Osteocyte (in vitro differentiated cells): ENCODE data around the gene MPZL3. TPM values are rescaled to one million over a fixed set of nuclear protein-coding genes. Genes with fewer than 3 reads are reported as not detected.

Experiments used
- DNase-seq: peaks from one replicate; pipeline ENCODE4 v3.0.0; 2021; ENCODE audit warnings: mixed read lengths; ENCODE audit not compliant: unreplicated experiment; ENCODE audit errors: extremely low spot score
- H3K27ac Mint-ChIP-seq: one replicate; pipeline ENCODE4 v1.8.0; 2021; ENCODE audit warnings: mild to moderate bottlenecking, mixed read lengths; ENCODE audit not compliant: unreplicated experiment
- H3K27me3 Mint-ChIP-seq: one replicate; pipeline ENCODE4 v1.8.0; 2021; ENCODE audit warnings: mixed read lengths; ENCODE audit not compliant: unreplicated experiment
- H3K36me3 Mint-ChIP-seq: one replicate; pipeline ENCODE4 v1.8.0; 2021; ENCODE audit warnings: mixed read lengths; ENCODE audit not compliant: unreplicated experiment
- H3K4me1 Mint-ChIP-seq: one replicate; pipeline ENCODE4 v1.8.0; 2021; ENCODE audit warnings: mixed read lengths; ENCODE audit not compliant: unreplicated experiment
- H3K4me3 Mint-ChIP-seq: one replicate; pipeline ENCODE4 v1.8.0; 2021; ENCODE audit warnings: mild to moderate bottlenecking, moderate library complexity, mixed read lengths; ENCODE audit not compliant: unreplicated experiment
- H3K9me3 Mint-ChIP-seq: one replicate; pipeline ENCODE4 v1.8.0; 2021; ENCODE audit warnings: mixed read lengths; ENCODE audit not compliant: unreplicated experiment
- total RNA-seq: library from RNA; stranded (reverse); gene quantifications from 2 replicates; pipeline ENCODE4 v1.2.1, GENCODE V29; 2021
- TF ChIP-seq, protein P1 (sequence below): fragments of 200-600 bp; sonication (generic); IDR thresholded peaks from 2 replicates; pipeline ENCODE4 v1.5.0; 2021; ENCODE audit warnings: antibody characterized with exemption, mild to moderate bottlenecking, moderate library complexity

Gene MPZL3
- total RNA-seq, 1 donor from 2014 or later, result 0.40 TPM

- Mint-ChIP-seq H3K36me3 (no peaks in the 10 kb centered on the region), H3K27me3 (peaks cover 16% of the 10 kb centered on the region), H3K9me3 (no peaks in the 10 kb centered on the region), H3K27ac (no peak overlapping the region), H3K4me3 (no peak overlapping the region), H3K4me1 (no peaks in the 10 kb centered on the region)
- DNase-seq, result no peak
- TF ChIP-seq, protein P1, sequence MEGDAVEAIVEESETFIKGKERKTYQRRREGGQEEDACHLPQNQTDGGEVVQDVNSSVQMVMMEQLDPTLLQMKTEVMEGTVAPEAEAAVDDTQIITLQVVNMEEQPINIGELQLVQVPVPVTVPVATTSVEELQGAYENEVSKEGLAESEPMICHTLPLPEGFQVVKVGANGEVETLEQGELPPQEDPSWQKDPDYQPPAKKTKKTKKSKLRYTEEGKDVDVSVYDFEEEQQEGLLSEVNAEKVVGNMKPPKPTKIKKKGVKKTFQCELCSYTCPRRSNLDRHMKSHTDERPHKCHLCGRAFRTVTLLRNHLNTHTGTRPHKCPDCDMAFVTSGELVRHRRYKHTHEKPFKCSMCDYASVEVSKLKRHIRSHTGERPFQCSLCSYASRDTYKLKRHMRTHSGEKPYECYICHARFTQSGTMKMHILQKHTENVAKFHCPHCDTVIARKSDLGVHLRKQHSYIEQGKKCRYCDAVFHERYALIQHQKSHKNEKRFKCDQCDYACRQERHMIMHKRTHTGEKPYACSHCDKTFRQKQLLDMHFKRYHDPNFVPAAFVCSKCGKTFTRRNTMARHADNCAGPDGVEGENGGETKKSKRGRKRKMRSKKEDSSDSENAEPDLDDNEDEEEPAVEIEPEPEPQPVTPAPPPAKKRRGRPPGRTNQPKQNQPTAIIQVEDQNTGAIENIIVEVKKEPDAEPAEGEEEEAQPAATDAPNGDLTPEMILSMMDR, result no peak
These were observed 22.8 kb downstream of the MPZL3 start for GRCh38 chr11:118229274-118229847.

DNA sequence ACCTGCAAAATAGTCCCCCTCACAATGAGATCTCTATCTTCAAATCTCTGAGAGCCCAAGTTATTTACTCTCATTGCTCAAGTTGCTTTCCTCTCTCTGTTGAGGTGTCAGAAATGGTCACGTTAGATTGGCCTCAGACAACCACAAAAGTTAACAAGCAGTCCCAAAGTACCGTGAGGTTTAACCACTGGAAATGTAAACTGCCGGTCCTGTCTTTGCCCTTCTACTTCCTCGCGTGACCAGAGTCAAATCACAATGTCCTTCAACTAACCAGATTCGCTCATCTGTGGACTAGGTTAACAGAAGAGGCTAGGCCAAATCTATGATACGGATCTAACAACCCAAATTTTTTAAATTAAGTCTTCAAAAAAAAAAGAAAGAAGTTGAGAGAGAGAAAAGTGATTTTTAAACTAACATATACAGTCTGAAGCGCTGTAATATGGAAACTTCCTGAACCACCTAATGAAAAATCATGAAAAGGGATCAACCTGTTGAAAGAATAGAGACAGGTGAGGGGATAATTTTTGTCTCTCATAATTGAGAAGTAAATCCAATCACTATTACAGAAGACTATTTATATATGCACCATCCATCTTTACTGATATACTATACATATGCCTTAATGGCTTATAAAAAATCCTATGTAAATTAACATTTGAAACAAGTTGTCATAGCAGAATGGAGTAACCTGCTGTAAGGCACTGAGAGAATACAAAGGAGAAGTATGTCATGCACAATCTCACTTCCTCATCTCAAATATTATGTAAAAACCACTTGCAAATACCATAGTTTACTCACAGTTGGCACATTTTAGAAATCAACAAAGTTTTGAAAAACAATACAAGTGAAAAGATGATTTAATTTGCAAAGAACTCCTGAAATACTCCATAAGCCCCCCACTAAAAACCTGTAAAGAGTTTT, 24.0 kb downstream of the MPZL3 start:
- H3K36me3 Mint-ChIP-seq, result no peaks in the 10 kb centered on the region
- H3K4me1 Mint-ChIP-seq, result no peaks in the 10 kb centered on the region
- TF ChIP-seq, protein P1, result no peak
- DNase-seq, result no peak
- H3K27ac Mint-ChIP-seq, result no peak overlapping the region
- peaks cover 20% of the 10 kb centered on the region for H3K27me3 Mint-ChIP-seq
- H3K9me3 Mint-ChIP-seq, result no peaks in the 10 kb centered on the region
- no peak overlapping the region for H3K4me3 Mint-ChIP-seq

DNA sequence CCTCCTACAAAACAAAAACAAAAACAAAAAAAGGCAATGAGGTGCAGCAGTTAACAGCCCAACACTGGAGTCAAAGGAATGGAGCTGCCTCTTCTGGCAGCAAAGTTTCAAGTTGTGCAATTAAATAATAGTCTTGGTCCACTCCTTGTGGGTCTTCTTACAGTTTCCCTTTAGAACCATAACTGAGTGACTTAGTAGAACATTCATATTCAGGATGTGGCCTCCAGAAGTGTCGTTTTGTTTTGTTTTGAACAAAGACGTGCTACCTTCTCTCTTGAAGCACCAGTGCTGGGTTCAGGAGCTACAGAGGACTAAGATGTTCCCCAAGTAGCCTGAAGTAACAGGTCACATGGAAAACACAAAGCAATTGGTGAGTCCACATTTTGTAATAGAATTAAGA, 25.4 kb downstream of the MPZL3 start:
- Mint-ChIP-seq H3K27ac (no peak overlapping the region), H3K27me3 (peaks cover 28% of the 10 kb centered on the region)

DNA sequence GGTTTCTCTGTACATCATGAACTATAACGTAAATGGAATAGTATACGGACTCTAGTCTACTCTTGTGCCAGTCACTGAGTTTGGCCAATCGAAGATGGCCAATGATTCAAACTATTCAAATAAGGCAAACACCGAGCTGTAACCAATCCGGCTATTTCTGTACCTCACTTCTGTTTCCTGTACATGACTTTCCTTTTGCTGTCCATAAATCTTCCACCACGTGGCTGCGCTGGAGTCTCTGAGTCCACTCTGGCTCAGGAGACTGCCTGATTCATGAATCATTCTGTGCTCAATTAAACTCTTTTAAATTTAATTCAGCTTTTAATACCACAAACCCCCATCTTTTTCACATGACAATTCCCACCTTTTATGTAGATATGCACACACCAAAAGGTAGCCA, 25.9 kb downstream of the MPZL3 start:
- DNase-seq, result no peak
- H3K9me3 Mint-ChIP-seq, result no peaks in the 10 kb centered on the region
- peaks cover 32% of the 10 kb centered on the region for H3K27me3 Mint-ChIP-seq
- H3K36me3 Mint-ChIP-seq, result no peaks in the 10 kb centered on the region
- H3K4me3 Mint-ChIP-seq, result no peak overlapping the region
- TF ChIP-seq, protein P1, result no peak
- no peak overlapping the region for H3K27ac Mint-ChIP-seq
- no peaks in the 10 kb centered on the region for H3K4me1 Mint-ChIP-seq

More for the DNA sequence above, 25.4 kb downstream of the MPZL3 start:
- DNase-seq, result no peak
- TF ChIP-seq, protein P1, result no peak
- Mint-ChIP-seq H3K4me1 (no peaks in the 10 kb centered on the region), H3K36me3 (no peaks in the 10 kb centered on the region), H3K9me3 (no peaks in the 10 kb centered on the region), H3K4me3 (no peak overlapping the region)

- Mint-ChIP-seq H3K27me3 (peaks cover 40% of the 10 kb centered on the region), H3K4me1 (no peaks in the 10 kb centered on the region), H3K27ac (no peak within 1 kb of the TSS), H3K4me3 (no peak within 1 kb of the TSS), H3K36me3 (no peaks in the 10 kb centered on the region), H3K9me3 (no peaks in the 10 kb centered on the region)
- TF ChIP-seq, protein P1, result no peak
- no peak for DNase-seq
These were observed 27.5 kb downstream of the MPZL3 start, which contains the start of gene JAML for GRCh38 chr11:118224511-118225188. TSS of gene JAML (minus strand) at chr11:118225011. CDS start at chr11:118214866, 10,145 bp downstream.
